Measurements from ENCODE around the gene FLNB.

FLNB gene

GRCh38 chr3:58112185-58112535 is 103.9 kb downstream of the FLNB start:
- no peak for DNase-seq

- no peak for DNase-seq
These were observed 107.0 kb downstream of the FLNB start for GRCh38 chr3:58115175-58115574.

- no peak for DNase-seq
These were observed 108.1 kb downstream of the FLNB start for GRCh38 chr3:58116161-58116955.

GRCh38 chr3:58116985-58117384 is 108.8 kb downstream of the FLNB start:
- no peak for DNase-seq

GRCh38 chr3:58117561-58118181 is 109.4 kb downstream of the FLNB start:
- no peak for DNase-seq

- DNase-seq: no peak
These were observed 111.0 kb downstream of the FLNB start for GRCh38 chr3:58119186-58119585.

GRCh38 chr3:58120075-58120812 is 112.0 kb downstream of the FLNB start:
- no peak for DNase-seq

GRCh38 chr3:58121183-58121582 is 113.0 kb downstream of the FLNB start:
- DNase-seq: no peak

GRCh38 chr3:58122936-58123700 is 114.9 kb downstream of the FLNB start:
- DNase-seq: no peak

GRCh38 chr3:58124387-58124786 is 116.2 kb downstream of the FLNB start:
- DNase-seq: no peak

GRCh38 chr3:58129041-58129770 is 121.0 kb downstream of the FLNB start:
- no peak for DNase-seq

- DNase-seq: no peak
These were observed 122.4 kb downstream of the FLNB start for GRCh38 chr3:58130591-58130990.

GRCh38 chr3:58131101-58131825 is 123.0 kb downstream of the FLNB start:
- DNase-seq: no peak

- no peak for DNase-seq
These were observed 124.6 kb downstream of the FLNB start for GRCh38 chr3:58132850-58133249.

- no peak for DNase-seq
These were observed 126.2 kb downstream of the FLNB start for GRCh38 chr3:58134468-58134867.

- no peak for DNase-seq
These were observed 127.7 kb downstream of the FLNB start for GRCh38 chr3:58135712-58136543.

- DNase-seq: no peak
These were observed 129.1 kb downstream of the FLNB start for GRCh38 chr3:58137306-58137705.

- DNase-seq: no peak
These were observed 133.6 kb downstream of the FLNB start for GRCh38 chr3:58141766-58142345.

- DNase-seq: no peak
These were observed 135.3 kb downstream of the FLNB start for GRCh38 chr3:58143417-58144055.

Data from NCI-H526 (cell line).